ENCODE data around the gene GBA3. TPM values are rescaled to one million over a fixed set of nuclear protein-coding genes. Genes with fewer than 3 reads are reported as not detected.

The GBA3 gene
- total RNA-seq, 3 donors from 2014 or later: 0.16 to 2.9 (median 1.6) TPM

DNA sequence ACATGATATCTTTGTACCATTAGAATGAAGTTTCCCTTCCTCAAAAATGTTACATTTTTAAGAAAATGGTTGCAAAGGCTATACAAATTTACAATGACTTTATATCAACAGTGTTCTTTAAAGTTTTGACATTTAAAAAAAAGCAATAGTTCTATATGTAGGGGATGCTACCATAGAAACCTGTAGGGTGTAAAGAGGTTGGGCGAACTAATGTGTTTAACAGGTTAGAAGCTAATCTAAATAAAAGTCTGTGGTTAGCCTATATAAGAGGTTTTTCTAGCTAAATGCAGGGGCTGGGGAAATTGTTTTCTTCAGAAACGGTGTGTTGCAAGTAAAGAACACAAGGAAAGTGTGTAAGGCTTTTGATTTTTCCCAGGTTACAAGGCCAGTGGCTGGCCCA lies 73.3 kb downstream of the GBA3 start:
- H3K36me3 ChIP-seq: no peaks in the 10 kb centered on the region
- H3K27me3 ChIP-seq: no peaks in the 10 kb centered on the region
- no peak for DNase-seq (ENCODE audit: low spot score in 2 of 2)
- TF ChIP-seq, protein P1, sequence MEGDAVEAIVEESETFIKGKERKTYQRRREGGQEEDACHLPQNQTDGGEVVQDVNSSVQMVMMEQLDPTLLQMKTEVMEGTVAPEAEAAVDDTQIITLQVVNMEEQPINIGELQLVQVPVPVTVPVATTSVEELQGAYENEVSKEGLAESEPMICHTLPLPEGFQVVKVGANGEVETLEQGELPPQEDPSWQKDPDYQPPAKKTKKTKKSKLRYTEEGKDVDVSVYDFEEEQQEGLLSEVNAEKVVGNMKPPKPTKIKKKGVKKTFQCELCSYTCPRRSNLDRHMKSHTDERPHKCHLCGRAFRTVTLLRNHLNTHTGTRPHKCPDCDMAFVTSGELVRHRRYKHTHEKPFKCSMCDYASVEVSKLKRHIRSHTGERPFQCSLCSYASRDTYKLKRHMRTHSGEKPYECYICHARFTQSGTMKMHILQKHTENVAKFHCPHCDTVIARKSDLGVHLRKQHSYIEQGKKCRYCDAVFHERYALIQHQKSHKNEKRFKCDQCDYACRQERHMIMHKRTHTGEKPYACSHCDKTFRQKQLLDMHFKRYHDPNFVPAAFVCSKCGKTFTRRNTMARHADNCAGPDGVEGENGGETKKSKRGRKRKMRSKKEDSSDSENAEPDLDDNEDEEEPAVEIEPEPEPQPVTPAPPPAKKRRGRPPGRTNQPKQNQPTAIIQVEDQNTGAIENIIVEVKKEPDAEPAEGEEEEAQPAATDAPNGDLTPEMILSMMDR (IDR thresholded peaks at IDR 0.05): no peak
- no peak for TF ChIP-seq POLR2AphosphoS5 (IDR thresholded peaks at IDR 0.05)
- TF ChIP-seq POLR2A (IDR thresholded peaks at IDR 0.05): no peak
- H3K4me1 ChIP-seq: no peaks in the 10 kb centered on the region
- H3K9me3 ChIP-seq: no peaks in the 10 kb centered on the region
- no peak overlapping the region for H3K27ac ChIP-seq
- no peak overlapping the region for H3K4me3 ChIP-seq
- intact Hi-C loops (cut with DNase I; ENCODE audit: low total_unique reads): no loop called here

DNA sequence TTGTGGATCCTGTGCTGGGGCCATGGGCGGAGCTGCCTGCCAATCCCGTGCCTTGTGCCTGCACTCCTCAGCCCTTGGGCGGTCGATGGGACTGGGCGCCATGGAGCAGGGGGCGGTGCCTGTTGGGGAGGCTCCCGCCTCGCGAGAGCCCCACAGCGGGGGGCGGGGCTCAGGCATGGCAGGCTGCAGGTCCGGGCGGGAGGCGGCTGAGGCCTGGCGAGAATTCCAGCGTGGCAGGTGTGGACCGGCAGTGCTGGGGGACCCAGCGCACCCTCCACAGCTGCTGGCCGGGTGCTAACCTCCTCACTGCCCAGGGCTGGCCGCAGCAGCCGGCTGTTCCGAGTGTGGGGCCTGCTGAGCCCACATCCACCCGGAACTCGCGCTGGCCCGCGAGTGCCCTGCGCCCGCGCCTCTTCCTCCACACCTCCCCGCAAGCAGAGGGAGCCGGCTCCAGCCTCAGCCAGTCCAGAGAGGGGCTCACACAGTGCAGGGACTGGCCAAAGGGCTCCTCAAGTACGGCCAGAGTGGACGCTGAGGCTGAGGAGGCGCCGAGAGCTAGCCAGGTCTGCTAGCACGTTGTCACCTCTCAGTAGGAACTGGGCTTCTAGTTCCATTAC lies 85.9 kb downstream of the GBA3 start:
- H3K36me3 ChIP-seq: no peaks in the 10 kb centered on the region
- H3K27ac ChIP-seq: no peak overlapping the region
- no peaks in the 10 kb centered on the region for H3K4me1 ChIP-seq
- no peaks in the 10 kb centered on the region for H3K27me3 ChIP-seq
- TF ChIP-seq POLR2AphosphoS5 (IDR thresholded peaks at IDR 0.05): no peak
- TF ChIP-seq, protein P1 (IDR thresholded peaks at IDR 0.05): no peak
- TF ChIP-seq POLR2A (IDR thresholded peaks at IDR 0.05): no peak
- H3K9me3 ChIP-seq: peaks cover 7 to 11% of the 10 kb centered on the region in 2 donors
- intact Hi-C loops (cut with DNase I; ENCODE audit: low total_unique reads): no loop called here
- no peak for DNase-seq (ENCODE audit: low spot score in 2 of 2)
- H3K4me3 ChIP-seq: no peak overlapping the region

DNA sequence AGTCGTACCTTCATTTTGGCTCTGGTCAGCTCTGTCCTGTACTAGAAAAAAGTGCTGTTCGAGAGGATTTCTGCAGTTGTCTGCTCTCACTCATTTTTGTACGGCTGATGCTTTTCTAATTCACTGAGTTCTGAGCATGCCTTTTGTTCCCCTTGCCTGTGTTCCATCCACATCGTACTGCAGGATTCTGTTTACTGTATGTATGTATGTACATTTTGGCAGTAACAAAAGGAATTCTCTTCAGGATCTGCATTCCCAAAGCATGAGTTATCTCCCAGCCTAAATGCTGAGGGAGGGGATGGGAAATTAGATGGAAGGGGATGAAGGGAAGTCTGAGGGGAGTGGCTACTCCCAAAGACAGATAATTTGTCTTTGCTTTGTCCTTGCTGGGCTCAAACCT lies 87.6 kb downstream of the GBA3 start:
- DNase-seq (ENCODE audit: low spot score in 2 of 2): no peak
- Histone ChIP-seq H3K9me3 (peaks cover 7 to 11% of the 10 kb centered on the region in 2 donors), H3K27me3 (no peaks in the 10 kb centered on the region), H3K4me3 (no peak overlapping the region), H3K4me1 (no peaks in the 10 kb centered on the region), H3K27ac (no peak overlapping the region), H3K36me3 (no peaks in the 10 kb centered on the region)
- intact Hi-C loops (cut with DNase I; ENCODE audit: low total_unique reads): no loop called here
- TF ChIP-seq POLR2A (IDR thresholded peaks at IDR 0.05) (no peak), POLR2AphosphoS5 (IDR thresholded peaks at IDR 0.05) (no peak)
- TF ChIP-seq, protein P1 (IDR thresholded peaks at IDR 0.05): no peak

DNA sequence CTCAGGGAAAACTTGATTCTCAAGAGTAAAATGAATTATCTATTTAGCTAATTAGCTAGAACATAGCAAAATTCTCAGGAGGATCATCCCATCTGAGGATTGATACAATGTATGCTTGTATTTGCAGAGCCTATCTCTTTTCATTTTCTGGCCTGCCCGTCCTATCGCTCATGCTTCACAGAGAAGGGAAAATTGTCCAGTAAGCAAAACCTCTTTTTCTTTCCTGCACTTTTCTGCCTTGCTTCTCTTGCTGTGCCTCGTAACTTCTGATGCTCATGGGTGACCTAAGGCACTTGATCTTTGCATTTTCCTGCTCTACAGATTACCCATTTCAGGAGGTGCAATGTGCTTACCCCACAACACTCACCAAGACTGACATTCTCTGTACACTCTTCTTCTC lies 88.1 kb downstream of the GBA3 start:
- Histone ChIP-seq H3K4me3 (no peak overlapping the region), H3K27ac (no peak overlapping the region), H3K36me3 (no peaks in the 10 kb centered on the region), H3K27me3 (no peaks in the 10 kb centered on the region), H3K4me1 (no peaks in the 10 kb centered on the region), H3K9me3 (peaks cover 7 to 11% of the 10 kb centered on the region in 2 donors)
- no peak for DNase-seq (ENCODE audit: low spot score in 2 of 2)
- TF ChIP-seq, protein P1 (IDR thresholded peaks at IDR 0.05): no peak
- TF ChIP-seq POLR2A (IDR thresholded peaks at IDR 0.05) (no peak), POLR2AphosphoS5 (IDR thresholded peaks at IDR 0.05) (no peak)
- intact Hi-C loops (cut with DNase I; ENCODE audit: low total_unique reads): no loop called here

DNA sequence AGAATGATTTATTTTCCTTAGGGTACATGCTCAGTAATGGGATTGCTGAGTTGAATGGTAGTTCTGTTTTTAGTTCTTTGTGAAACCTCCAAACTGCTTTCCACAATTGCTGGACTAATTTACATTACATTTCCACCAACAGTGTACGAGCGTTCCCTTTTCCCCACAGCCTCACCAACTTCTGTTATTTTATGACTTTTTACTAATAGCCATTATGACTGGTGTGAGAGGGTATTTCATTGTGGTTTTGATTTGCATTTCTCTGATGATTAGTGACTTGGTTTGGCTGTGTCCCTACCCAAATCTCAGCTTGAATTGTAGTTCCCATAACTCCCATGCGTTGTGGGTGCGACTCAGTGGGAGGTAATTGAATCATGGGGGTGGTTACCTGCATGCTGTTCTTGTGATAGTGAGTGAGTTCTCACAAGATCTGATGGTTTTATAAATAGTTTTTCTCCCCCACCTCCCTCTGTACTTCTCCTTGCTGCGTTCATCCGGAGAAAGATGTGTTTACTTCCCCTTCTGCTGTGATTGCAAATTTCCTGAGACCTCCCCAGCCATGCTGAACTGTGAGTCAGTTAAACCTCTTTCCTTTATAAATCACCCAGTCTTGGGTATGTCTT lies 95.1 kb downstream of the GBA3 start:
- Histone ChIP-seq H3K4me3 (no peak overlapping the region), H3K4me1 (no peaks in the 10 kb centered on the region), H3K36me3 (no peaks in the 10 kb centered on the region), H3K27ac (no peak overlapping the region), H3K9me3 (no peaks in the 10 kb centered on the region), H3K27me3 (no peaks in the 10 kb centered on the region)
- no peak for DNase-seq (ENCODE audit: low spot score in 2 of 2)
- TF ChIP-seq, protein P1 (IDR thresholded peaks at IDR 0.05): no peak
- TF ChIP-seq POLR2AphosphoS5 (IDR thresholded peaks at IDR 0.05) (no peak), POLR2A (IDR thresholded peaks at IDR 0.05) (no peak)
- intact Hi-C loops (cut with DNase I; ENCODE audit: low total_unique reads): no loop called here
